Mucosa of descending colon (tissue), 3 donors: ENCODE results near the gene SYT8. TPM values are rescaled to one million over a fixed set of nuclear protein-coding genes. Genes with fewer than 3 reads are reported as not detected.

ENCODE experiments used
- ATAC-seq: fragments of 200-7000 bp; cut with Tn5 transposase; one replicate; pipeline ENCODE4 v1.9.1; 2020; ENCODE audit warnings: mild to moderate bottlenecking, moderate library complexity
- DNase-seq, 3 donors: peaks; one replicate each; pipeline ENCODE4 v3.0.0-alpha.2; 2020
- H3K36me3 ChIP-seq: fragments of 200-600 bp; one replicate; pipeline ENCODE4 v1.8.0; 2021; ENCODE audit warnings: low read depth, mild to moderate bottlenecking
- H3K4me1 ChIP-seq: fragments of 200-600 bp; one replicate; pipeline ENCODE4 v1.8.0; 2021; ENCODE audit warnings: low read depth, mild to moderate bottlenecking
- H3K4me3 ChIP-seq: fragments of 200-600 bp; one replicate; pipeline ENCODE4 v1.8.0; 2021; ENCODE audit warnings: mild to moderate bottlenecking
- H3K9me3 ChIP-seq: fragments of 200-600 bp; one replicate; pipeline ENCODE4 v1.8.0; 2021; ENCODE audit warnings: mild to moderate bottlenecking
- CTCF ChIP-seq: fragments of 200-600 bp; IDR thresholded peaks from one replicate; pipeline ENCODE4 v1.8.0; 2022; ENCODE audit warnings: antibody characterized with exemption, mild to moderate bottlenecking
- intact Hi-C, 2 donors: fragments of 100-400 bp; cut with DNase I in 1 of 2; cut with micrococcal nuclease in 1 of 2; formaldehyde crosslinking; loops; one replicate each; pipeline versions ENCODE4 v1.11.0 to v1.11.1; 2022; cut with DNase I, micrococcal nuclease
- total RNA-seq, 3 donors: library from RNA; stranded (reverse); fragmentation: NEBNext Ultra II Directional in 2 of 3; extraction: Animal tissue kit (Norgen Biotek cat#: 25700) in 2 of 3; gene quantifications; one replicate each; pipeline versions ENCODE4 v1.2.1 to v1.2.4, GENCODE V29; 2021 to 2023
- donor health status: DM: no; HTN: no; CAD: no; lungs with moderate emphysema.
- donor health status: DM: no; HTN: no; CAD: no.
- donor health status: DM: no; HTN: yes; CAD: no.

SYT8 gene
- total RNA-seq, 3 donors from 2014 or later = 0.98 to 2.4 (median 2.1) TPM

- peaks cover 6% of the 10 kb centered on the region for H3K4me1 ChIP-seq
- TF ChIP-seq CTCF = no peak
- H3K36me3 ChIP-seq = no peaks in the 10 kb centered on the region
- no peak overlapping the region for H3K4me3 ChIP-seq
- DNase-seq = peak; percentile 45 to 84 (median 57)
- intact Hi-C loops = no loop called here
- H3K9me3 ChIP-seq = no peaks in the 10 kb centered on the region
- ATAC-seq = peak; percentile 46
These were observed 5.4 kb downstream of the SYT8 start for GRCh38 chr11:1839924-1840779.

DNA sequence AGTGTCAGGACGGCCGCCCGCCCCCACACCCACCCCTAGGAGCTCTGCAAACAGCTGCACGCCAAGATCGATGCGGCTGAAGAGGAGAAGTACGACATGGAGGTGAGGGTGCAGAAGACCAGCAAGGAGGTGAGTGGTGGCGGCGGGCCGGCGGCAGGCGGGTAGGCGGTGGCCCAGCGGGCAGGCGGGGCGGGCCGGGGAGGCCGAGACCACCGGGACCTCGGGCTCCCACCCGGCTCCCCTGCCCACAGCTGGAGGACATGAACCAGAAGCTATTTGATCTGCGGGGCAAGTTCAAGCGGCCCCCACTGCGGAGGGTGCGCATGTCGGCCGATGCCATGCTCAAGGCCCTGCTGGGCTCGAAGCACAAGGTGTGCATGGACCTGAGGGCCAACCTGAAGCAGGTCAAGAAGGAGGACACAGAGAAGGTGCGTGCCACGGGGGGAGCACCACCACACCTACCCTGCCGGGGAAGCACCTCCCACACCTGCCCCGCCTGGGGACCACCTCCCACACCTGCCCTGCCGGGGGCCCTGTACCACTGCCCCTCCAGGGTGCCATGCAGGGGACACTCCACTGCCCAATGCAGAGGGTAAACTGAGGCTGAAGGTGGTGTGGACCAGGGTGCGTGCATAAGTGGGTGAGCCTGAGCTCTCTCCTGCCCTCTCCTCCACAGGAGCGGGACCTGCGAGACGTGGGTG, 6.1 kb downstream of the SYT8 start:
- intact Hi-C loops = no loop called here
- Histone ChIP-seq H3K4me1 (peaks cover 6% of the 10 kb centered on the region), H3K36me3 (no peaks in the 10 kb centered on the region), H3K4me3 (no peak overlapping the region), H3K9me3 (no peaks in the 10 kb centered on the region)
- DNase-seq (peak in 2 of 3 donors; percentile 29 to 57), ATAC-seq (no peak)
- TF ChIP-seq CTCF = no peak

GRCh38 chr11:1841511-1842148, 6.8 kb downstream of the SYT8 start:
- H3K4me3 ChIP-seq = no peak overlapping the region
- no peak for TF ChIP-seq CTCF
- peaks cover 6% of the 10 kb centered on the region for H3K4me1 ChIP-seq
- no peaks in the 10 kb centered on the region for H3K36me3 ChIP-seq
- intact Hi-C loops = no loop called here
- DNase-seq (peak in 2 of 3 donors; percentile 26 to 50), ATAC-seq (no peak)
- no peaks in the 10 kb centered on the region for H3K9me3 ChIP-seq

DNA sequence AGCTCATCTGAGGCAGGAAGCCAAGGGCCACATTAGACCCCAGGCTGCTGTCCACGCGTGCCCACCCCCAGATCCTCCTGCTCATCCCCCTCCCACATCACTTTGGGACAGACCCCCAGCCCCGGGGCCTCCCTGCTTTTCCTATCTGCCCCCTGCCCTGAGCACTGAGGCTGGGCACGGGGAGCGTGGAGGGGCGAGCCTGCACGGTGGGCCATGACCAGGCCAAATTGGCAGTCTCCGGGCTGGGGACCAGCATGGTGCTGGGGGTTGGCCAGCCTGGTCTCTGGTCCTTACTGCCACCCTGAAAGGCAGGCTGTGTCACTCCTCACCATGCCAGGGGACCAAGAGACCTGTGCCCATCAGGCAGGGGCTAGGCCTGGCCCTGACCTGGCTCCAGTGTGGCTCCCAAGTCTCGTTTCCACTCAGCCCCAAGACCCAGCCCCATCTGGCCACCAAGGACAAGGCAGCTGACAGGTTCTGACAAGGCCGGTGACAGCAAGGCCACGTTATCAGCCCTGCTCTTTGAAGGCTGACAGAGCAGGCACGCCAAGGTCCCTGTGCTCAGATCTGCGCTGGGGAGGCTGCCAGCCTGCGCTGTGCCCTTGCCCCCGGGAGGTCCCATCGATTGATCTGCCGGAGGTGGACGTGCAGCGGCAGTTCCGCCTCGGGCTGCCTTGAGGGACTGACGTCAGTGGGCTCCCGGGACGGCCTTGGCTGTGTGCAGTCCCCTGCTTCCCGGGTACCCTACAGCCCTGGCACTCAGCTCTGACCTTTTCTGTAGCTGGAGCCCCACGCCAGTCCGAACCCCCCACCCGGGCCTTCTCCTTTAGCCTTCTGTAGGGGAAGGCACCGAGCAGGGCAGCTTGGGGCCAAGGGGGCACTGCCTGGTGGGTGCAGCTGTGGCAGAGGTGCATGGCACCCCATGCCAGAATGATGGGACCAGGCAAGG, 7.6 kb downstream of the SYT8 start:
- intact Hi-C loops = no loop called here
- Histone ChIP-seq H3K36me3 (no peaks in the 10 kb centered on the region), H3K4me1 (peaks cover 4% of the 10 kb centered on the region), H3K9me3 (no peaks in the 10 kb centered on the region), H3K4me3 (no peak overlapping the region)
- no peak for ATAC-seq
- peak in 2 of 3 donors; percentile 24 to 61 for DNase-seq
- no peak for TF ChIP-seq CTCF

DNA sequence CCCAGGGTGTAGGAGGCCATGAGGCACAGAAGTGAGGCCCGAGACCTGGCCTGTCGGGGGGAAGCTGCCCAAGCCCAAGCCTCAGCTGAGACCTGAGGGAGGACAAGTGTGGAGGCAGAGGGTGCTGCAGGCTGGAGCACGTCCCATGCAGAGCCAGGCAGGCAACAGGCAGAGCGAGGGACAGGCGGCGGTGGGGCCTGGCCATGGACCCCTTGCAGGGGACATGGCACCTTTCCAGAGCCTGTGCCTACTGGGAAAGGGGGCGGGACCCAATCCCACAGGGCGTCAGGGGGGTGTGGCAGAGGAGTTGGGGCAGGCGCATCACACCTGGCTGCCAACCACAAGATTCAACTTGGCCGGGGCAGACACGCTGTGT, 8.3 kb downstream of the SYT8 start:
- intact Hi-C loops = no loop called here

More for the DNA sequence above, 8.3 kb downstream of the SYT8 start:
- DNase-seq (peak; percentile 6 to 47 (median 23)), ATAC-seq (no peak)
- TF ChIP-seq CTCF = no peak
- H3K9me3 ChIP-seq = no peaks in the 10 kb centered on the region
- H3K36me3 ChIP-seq = no peaks in the 10 kb centered on the region
- no peaks in the 10 kb centered on the region for H3K4me1 ChIP-seq
- no peak overlapping the region for H3K4me3 ChIP-seq
